CD4-positive, alpha-beta T cell treated with Interleukin-6 for 4 hours (primary cell): ENCODE results near the gene CD6.

Experiments used
- DNase-seq: peaks from one replicate; pipeline ENCODE4 v3.0.0-alpha.2; 2020; ENCODE audit warnings: mixed read lengths

Gene CD6

DNA sequence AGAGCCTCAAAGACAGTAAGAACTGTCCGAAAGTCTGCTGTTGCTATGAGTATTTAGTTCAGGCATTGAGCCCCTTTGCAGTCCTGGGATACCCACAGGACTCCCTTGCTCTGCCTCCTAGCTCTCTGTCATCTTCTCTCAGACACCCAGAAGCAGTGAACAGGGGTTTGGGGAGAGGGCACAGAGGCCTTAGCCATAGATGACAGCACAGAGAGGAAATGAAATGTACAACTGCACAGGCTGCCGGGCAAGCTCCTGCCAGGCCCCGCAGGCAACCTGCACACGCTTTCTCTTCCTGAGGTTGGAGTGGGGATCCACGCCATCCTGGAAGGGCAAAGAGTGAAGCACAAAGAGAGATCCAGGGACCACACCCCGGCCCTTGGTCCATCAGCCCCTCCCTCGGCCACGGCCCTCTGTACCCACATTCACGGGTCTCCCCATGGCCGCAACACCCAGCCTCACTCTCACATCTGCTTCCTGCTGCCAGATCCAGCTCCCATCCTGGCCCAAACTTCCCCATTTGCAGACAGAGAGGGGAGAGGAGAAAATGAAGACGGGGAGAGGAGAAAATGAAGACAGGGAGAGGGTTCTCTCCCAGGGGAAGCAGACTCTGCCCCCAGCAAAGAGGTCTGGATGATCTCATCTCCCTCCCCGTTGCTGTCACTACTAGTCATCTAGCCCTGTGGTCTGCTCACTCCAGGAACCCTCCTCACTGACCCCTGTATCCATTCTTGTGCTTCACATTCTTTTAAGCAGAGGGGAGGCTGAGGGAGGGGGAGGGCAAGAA lies 40.7 kb downstream of the CD6 start:
- no peak for DNase-seq

DNA sequence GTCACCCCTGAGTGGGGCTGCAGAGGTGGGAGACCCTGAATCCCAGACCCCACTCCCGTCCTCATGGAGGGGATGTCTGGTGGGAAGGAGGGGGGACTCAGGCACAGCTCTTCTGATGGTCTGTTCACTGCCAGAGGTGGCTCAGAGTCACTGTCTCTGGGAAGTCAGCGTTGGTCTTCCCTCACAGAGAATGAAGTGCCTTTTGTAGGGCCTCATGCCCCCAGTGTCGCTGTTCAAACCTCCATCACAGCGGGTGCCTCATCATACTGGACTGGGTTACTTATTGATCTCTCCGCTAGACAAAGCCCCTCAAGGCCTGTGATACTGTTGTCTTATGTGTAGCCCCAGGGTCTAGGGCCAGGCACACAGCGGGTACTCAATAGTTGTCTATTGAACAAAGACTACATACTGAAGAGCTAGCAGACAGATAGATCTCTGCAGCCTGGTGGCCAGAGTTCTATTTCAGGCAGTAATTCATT lies 41.3 kb downstream of the CD6 start:
- DNase-seq, result no peak

DNA sequence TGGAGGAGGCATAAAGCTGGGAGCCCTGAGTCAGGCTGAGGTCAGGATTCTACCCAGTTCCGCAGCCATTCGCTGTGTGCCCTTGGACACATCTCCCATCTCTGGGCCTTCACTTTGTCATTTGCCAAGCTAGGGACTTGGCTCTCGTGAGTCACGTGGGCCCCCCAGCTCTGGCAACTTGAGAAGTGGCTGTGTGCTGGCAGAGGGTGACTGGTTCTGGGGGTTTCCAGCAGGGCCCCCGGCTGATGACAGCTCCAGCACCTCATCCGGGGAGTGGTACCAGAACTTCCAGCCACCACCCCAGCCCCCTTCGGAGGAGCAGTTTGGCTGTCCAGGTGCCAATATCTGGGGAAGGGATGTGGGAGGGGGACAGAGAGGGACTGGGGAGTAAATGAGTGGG lies 46.6 kb downstream of the CD6 start:
- DNase-seq, result no peak

DNA sequence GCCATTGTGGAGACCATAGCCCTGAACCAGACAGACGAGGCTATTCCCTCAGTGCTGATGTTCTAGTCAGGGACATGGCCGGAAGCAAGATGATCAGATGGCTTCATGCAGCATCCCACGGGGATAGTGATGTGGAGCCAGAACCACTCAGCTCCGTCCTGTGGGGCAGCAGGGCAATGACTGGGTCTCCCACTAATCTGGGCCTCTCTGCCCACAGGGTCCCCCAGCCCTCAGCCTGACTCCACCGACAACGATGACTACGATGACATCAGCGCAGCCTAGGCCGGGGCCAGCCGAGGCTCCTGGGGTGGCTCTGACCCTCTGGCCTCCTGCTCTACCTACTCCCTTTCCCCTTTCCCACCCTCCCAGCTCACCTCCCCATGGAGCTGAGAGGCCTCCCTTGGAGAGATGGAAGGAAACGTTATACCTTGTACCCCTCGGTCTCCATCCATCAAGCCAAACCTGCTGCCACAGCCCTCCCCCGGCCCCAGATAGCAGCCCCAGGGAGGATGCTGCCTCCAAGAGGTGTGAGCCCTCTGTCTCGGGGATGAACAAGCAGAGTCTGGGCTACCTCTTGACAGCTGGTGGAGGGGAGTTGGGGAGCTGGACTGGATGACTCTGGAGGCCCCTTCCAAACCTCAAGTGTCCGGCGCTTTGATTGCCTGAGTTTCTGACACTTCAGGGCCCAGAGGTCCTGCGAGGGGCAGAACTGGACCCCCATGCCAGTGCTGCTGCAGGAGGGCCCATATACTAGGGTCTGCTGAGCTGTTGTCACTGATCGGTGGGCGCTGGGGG lies 47.8 kb downstream of the CD6 start:
- no peak for DNase-seq

DNA sequence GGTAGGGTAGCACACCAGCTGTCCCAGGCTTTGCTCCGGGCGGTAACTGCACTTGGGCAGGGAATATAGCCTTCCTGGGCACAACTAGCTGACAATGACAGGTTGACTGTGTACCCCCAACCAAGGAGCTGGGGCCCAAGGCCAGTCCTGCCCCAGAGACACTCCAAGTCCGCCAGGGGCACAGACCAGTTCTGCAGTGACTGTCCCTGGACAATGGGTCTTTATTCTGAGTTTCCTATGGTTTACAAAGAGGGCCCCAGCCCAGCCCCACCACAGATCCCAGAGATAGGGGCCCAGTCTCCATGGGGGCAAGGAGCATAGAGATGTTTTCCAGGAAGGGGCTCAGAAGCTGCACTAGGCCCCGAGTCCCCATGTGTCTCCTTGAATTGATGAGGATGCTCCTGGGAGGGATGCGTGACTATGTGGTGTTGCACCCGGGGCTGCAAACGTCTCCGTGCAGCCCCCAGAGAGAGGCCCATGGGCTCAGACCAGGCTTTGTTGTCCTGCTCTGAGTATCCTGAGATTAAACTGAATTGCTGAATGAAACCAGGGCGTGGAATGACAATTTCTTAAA lies 48.4 kb downstream of the CD6 start:
- no peak for DNase-seq

DNA sequence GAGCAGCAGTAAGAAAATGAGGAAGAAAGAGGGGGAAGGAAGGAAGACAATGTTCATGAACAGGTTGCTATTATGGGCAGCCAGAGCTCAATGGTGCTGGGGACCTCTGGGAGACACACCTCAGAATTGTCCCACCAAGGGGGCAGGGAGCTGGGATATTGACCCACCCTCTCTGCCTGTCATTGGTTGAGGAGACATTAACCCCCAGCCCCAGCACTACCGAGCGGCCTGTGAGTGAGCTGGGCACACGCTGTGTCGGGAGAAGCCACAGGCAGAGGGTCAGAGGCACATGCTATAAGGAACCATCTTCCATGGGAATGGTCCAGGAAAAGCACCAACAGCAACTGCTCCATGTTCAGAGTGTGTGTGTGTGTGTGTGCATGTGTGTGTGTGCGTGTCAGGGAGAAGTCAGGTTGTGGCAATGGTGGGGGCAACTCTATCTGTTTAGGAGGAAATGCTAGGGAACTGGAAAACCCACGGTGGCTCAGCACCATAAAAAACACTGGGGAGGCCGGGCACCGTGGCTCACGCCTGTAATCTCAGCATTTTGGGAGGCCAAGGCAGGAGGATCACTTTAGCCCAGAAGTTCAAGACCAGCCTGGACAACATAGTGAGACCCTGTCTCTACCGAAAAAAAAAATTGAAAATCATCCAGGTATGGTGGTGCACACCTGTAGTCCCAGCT lies 49.2 kb downstream of the CD6 start:
- DNase-seq, result no peak

DNA sequence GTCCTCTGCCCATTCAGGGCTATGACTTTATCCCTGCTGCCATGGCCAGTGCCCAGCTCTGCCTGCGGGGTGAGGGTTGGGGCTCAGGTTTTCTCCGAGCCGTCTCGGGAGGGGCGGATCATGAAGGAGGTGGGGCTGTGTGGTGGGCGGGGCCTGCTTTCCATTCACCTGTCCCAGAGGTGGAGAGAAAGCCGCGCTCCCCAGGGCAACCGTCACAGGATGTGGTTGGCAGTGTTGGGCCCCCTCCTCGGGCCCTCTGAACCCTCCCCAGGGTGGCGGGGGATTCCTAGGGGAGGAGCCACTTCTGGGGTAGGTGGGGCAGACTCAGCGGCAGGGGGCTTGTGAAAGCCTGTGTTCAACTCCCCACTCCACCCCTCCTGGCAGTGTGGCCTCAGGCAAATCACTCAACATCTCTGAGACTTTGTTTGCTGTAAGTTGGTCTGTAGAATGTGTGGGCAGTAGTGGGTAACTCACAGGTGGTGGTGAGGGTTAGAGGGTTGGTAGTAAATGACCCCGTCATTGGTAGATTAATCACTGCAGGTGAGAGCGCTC lies 50.3 kb downstream of the CD6 start:
- peak; percentile 94 for DNase-seq

DNA sequence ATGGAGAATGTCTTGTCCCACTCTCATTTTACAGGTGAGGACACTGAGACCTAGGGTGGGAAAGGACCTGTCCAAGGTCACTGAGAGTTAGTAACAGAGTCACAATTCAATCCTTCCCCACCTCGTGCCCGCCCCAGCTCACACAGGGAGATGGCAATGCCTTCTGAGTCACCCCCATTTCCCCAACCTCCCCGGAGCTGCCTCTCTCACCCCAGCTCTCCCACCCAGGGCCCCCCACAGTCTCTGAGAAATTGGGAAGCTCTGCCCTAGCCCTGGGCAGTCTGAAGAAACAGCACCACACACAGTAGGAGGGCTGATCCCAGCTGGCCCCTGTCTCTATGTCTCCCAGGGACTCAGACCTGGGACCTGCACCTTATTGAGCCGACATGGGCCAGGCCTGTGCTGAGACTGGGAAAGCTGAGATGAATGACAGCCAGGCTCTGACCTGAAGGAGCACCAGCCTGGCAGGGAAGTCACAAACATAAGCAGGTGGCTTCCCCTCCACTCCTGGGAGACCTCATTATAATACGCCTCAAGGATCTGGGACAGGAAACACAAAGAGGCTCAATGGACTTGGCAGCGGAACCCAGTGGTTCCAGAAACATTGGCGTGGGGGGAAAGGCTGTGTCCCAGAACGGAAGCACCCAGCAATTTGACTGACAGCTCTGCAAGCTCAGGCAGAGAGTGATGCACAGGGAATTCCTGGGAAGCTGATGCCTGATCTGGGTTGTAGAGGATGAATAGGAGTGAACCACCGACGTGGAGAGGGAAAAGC lies 51.0 kb downstream of the CD6 start:
- DNase-seq, result peak; percentile 57

DNA sequence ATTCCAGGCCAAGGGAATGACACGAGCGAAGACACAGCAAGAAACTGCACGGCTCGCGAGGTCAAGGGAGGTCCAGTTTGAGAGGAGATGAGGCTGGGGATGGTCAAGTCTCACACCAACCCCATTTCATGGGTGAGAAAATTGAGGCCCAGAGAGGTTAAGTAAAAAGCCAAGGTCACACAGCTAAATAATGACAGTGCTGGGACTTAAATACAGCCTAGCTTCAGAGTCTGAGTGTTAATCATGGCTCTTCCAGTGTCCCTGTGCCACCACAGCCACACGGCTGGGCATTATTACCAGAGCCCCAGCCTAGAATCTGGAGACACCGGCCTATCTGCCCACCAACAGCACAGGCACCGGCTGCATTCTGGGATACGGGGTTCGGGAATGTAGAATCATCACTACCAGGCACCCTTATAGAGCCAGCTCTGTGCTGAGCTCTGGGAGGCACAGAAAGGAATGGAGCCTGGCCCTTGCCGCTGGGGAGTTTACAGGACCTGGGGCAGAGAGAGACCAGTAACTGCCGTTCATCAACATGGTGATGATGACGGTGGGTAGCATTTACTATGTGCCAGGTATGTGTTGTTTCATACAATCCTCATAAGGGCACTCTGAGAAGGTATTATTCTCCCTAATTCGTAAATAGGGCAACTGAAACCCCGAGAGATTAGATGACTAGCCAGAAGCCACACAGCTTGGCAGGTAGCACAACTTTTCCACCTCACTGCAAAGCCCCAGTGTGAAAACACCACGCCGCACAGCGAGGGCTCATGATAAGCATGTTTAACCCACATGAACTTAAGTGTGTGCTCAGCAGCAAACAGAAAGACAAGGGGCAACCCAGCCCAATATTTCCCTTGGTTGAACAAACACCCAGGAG lies 51.8 kb downstream of the CD6 start:
- DNase-seq, result peak; percentile 76

DNA sequence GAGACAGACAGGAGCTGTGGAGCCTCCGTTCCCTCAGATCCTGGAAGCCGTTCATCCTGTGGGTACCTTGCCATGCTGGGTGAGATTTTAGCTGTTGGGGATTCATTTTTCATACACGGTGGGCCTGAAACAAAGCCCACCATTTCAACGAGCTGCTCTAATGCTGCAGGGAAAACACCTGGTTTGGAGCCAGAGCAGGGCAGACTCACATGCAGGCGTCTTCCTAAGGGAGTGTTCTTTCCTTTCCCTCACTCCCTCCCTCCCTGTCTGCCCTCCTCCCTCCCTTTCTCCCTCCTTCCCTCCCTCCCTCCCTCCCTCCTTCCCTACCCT lies 52.5 kb downstream of the CD6 start:
- DNase-seq, result no peak

DNA sequence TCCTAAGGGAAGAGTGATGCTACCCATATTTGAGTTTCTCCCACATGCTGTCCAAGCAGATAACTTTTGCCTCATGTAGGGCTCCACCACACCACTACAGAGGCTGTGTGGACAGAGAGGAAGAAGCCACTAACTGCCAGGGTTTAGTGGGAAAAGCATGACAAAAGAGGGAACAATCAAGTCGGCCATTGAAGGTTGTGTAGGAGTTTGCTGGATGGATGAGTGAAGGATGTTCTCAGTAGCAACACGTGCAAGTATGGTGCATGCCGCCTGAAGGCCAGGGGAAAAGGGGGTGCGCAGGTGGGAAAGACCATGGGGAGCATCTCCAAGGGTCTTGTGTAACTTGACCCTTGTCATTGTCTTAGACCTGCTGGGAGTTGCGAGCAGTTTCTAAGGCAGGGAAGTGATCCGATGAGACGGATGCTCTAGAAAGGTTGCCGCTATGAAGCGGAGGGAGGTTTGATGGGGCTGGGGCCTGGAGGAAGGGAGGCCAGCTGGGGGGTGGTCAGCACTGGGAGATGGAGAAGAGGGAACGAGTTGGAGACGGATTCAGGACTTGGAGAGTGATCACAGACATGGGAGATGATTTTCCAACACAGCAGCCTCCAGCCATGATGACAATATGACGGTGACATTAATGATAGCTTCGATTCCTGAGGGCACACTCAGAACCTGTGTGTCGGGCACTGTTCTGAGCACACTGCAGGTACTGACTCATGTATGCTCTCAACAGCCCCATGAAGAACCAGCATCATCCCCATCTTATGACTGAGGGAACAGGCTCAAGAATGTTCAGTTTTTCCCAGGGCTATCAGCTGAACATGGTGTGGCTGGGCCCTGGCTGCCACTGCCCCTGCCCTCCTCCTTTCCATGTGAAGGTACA lies 53.7 kb downstream of the CD6 start:
- DNase-seq, result peak; percentile 53

DNA sequence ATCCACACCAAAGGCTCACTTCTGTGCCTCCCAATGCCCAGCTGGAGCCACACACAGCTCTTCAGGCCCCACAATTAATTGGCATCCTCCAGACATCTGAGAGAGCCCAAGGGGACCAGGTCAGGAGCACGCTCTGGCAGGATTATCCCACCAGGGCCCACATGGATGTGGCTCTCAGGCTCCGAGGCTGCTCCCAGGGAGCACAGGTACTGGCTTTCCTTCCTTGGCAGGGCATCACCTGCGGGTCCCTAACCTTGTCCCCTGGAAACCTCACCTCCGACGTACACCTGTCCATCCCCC lies 54.3 kb downstream of the CD6 start:
- no peak for DNase-seq

DNA sequence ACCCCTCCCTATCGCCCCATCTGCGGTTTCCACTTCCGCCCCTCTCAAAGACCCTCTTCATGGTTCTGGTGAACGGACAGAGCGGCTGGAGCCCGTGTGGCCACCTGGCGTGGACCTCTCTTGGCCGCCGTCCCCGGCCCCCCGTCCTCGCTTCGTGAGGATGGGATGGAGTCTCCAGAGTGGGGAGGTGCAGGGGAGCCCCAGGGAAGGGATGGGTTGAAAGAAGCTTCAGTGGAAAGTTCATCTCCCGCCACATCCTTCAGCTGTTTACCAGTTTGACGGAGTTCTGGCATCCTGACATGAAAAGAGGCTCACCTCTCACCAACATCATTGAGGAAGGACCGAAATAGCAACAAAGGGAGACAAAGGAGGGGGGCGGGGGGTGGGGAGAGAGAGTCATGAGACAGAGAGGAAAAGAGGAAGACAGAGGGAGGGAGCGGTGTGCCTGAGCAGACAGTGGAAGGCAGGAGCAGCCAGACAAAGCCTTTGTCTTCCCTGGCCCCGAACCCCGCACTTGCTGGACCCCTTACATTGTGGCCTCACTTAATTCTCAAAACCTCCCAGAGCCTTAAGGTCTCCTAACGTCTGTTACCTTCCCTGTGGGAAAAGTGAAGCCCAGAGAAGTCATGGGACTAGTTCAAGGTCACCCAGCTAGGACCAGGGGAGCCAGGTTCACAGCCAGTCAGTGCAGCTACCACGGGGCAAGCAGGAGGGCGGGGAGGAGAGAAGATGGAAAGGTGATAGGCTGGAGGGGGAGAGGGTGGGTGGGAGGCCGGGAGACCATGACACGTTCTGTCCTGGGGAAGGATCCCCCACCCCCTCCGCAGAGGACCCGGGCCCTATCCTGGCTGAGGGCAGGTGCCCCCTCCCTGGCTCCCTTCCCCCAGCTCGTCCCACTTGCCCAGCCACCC lies 54.9 kb downstream of the CD6 start:
- DNase-seq, result peak; percentile 80

DNA sequence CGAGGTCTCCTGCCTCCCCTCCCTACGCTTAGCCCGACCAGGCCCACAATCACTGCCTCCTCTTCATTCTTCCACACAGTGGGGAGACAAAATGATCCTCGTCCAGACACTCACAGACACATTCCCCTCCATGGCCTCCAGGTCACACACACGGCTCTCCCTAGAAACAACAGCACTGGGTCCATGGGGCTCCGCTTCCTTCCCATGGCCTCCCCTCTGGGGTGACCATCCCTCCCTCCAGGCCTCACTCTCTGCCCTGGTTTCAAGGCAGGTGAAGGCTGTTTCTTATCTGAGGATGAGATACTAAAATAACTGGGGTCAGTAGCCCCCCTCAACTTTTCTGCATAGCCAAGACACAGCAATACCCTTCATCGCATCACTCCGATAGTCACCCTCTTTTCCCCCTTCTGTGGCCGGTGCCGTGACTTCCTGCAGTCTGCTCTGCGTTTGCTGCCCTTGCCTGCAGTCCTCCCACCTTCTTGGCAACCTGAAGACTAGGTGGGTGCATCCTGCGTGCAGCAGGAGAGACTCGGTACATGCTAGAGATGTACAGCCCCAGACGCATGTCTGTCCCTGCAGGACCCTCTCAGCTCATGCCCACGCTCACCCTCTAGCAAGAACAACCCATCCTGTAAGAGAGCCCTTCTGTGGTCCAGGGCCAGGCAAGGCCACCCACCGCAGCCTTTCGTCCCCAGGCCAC lies 55.8 kb downstream of the CD6 start:
- DNase-seq, result peak; percentile 70

DNA sequence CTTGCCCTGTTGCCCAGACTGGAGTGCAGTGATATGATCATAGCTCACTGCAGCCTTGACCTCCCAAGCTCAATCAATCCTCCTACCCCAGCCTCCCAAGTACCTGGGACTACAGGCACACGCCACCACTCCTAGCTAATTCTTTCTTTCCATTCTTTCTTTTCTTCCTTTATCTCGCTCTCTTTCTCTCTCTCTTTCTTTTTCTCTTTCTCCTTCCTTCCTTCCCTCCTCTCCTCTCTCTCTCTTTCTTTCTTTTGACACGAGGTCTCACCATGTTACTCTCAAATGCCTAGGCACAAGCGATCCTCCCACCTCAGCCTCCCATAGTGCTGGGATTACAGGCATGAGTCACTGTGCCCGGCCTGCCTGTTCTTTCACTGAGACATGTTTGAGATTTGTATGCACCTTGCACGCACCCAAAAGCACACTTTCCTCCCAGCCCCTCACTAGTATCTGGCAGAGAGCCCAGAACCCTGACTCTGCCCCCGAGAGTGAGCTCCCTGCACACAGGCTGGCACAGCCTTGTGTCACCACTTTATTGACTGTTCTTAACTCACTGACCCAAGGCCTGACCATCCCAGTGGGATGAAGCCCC lies 56.8 kb downstream of the CD6 start:
- peak; percentile 89 for DNase-seq

DNA sequence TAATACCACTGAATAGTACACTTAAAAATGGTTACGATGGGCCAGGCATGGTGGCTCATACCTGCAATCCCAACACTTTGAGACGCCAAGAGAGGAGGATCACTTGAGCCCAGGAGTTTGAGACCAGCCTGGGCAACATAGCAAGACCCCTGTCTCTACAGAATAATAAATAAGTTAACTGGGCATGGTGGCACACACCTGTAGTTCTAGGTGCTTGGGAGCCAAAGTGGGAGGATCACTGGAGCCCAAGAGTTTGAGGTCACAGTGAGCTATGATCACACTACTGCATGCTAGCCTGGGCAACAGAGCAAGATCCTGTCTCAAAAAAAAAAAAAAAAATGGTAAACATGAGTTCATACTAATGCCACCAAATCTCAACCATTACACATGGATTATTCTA lies 61.3 kb downstream of the CD6 start:
- DNase-seq, result no peak

DNA sequence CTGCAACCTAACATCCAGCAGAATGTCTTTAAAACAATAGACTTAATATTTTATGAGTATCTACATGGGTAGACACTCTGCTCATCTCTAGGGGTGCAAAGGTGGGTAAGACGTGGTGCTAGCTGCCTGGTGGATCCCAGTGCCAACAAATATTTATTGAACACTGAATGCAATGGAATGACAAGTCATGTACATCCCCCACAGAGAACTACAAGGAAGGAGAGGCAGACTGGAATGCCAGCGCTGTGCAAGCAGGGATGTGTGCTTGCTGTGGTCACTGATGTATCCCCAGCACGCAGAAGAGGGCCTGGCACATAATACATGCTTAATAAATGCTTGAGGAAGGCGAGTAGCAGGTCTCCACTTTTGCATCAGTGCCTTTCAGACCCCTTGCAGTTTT lies 61.9 kb downstream of the CD6 start:
- DNase-seq, result no peak

DNA sequence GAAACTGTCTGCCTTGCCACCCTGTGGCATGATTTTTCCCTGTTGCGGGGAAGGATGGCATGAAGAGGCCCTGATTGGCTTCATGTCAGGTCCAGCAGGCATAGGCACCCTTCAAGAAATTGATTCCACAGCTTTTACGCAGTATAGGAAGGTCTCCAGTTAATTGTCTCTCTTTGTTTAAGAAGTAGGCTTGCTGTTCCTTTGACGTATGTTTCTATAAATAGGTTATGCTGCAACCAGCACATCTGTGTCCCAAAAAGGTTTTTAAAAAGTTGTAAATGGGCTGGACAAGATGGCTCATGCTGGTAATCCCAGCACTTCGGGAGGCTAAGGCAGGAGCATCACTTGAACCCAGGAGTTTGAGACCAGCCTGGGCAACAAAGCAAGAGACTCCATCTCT lies 62.6 kb downstream of the CD6 start:
- DNase-seq, result no peak
